Measurements from ENCODE around the gene B3GNT3.

The B3GNT3 gene

GRCh38 chr19:17811103-17811502 is 16.2 kb downstream of the B3GNT3 start:
- H3K27me3 ChIP-seq, result peaks cover 7 to 20% (median 11%) of the 10 kb centered on the region in 11 experiments; a peak in 18 of 22 replicates
- no peaks in the 10 kb centered on the region for H3K9me3 ChIP-seq (replicated peaks in 1 of 11)
- no peak overlapping the region for H3K4me3 ChIP-seq
- H3K9ac ChIP-seq, result no peak overlapping the region
- no peaks in the 10 kb centered on the region for H4K20me1 ChIP-seq
- TF ChIP-seq Cebpa-rat (IDR thresholded peaks at IDR 0.05), result no peak
- H3K4me2 ChIP-seq, result no peak overlapping the region
- 0 out of 22 replicates have a peak, but pooled peaks cover 0 to under 1% (median 0%) of the 10 kb centered on the region in 11 experiments for H3K36me3 ChIP-seq
- no peaks in the 10 kb centered on the region for H3K4me1 ChIP-seq
- H3K27ac ChIP-seq, result no peak overlapping the region

- Histone ChIP-seq H3K27me3 (peaks cover 7 to 20% (median 11%) of the 10 kb centered on the region in 11 experiments; a peak in 18 of 22 replicates), H3K36me3 (0 out of 22 replicates have a peak, but pooled peaks cover 0 to 6% (median 0%) of the 10 kb centered on the region in 11 experiments), H3K9me3 (replicated peaks in 1 of 11) (no peaks in the 10 kb centered on the region), H3K9ac (no peak overlapping the region), H3K4me2 (no peak overlapping the region), H4K20me1 (no peaks in the 10 kb centered on the region), H3K27ac (no peak overlapping the region), H3K4me3 (no peak overlapping the region), H3K4me1 (no peaks in the 10 kb centered on the region)
- no peak for TF ChIP-seq Cebpa-rat (IDR thresholded peaks at IDR 0.05)
These were observed 16.7 kb downstream of the B3GNT3 start for GRCh38 chr19:17811681-17812080.

- TF ChIP-seq Cebpa-rat (IDR thresholded peaks at IDR 0.05), result no peak
These were observed 17.2 kb downstream of the B3GNT3 start for GRCh38 chr19:17812099-17812498.

GRCh38 chr19:17817668-17818363 is 22.9 kb downstream of the B3GNT3 start:
- H3K36me3 ChIP-seq, result peaks cover 0 to 8% (median 0%) of the 10 kb centered on the region in 11 experiments; a peak in 1 of 22 replicates
- H3K27ac ChIP-seq, result no peak overlapping the region
- no peak overlapping the region for H3K9ac ChIP-seq
- no peaks in the 10 kb centered on the region for H3K4me1 ChIP-seq
- peaks cover 0 to 9% (median 0%) of the 10 kb centered on the region in 11 experiments; a peak in 2 of 22 replicates for H4K20me1 ChIP-seq
- no peaks in the 10 kb centered on the region for H3K27me3 ChIP-seq
- no peak overlapping the region for H3K4me3 ChIP-seq
- H3K9me3 ChIP-seq (replicated peaks in 1 of 11), result no peaks in the 10 kb centered on the region
- no peak overlapping the region for H3K4me2 ChIP-seq
- no peak for TF ChIP-seq Cebpa-rat (IDR thresholded peaks at IDR 0.05)

More at GRCh38 chr19:17812099-17812498, 17.2 kb downstream of the B3GNT3 start:
- Histone ChIP-seq H3K27ac (no peak overlapping the region), H4K20me1 (no peaks in the 10 kb centered on the region), H3K4me1 (no peaks in the 10 kb centered on the region), H3K27me3 (peaks cover 7 to 20% (median 11%) of the 10 kb centered on the region in 11 experiments; a peak in 18 of 22 replicates), H3K9ac (no peak overlapping the region), H3K4me2 (no peak overlapping the region), H3K4me3 (no peak overlapping the region), H3K36me3 (0 out of 22 replicates have a peak, but pooled peaks cover 0 to 8% (median 0%) of the 10 kb centered on the region in 11 experiments), H3K9me3 (replicated peaks in 1 of 11) (no peaks in the 10 kb centered on the region)

- no peak within 1 kb of the TSS for H3K9ac ChIP-seq
- no peaks in the 10 kb centered on the region for H3K9me3 ChIP-seq (replicated peaks in 1 of 11)
- H4K20me1 ChIP-seq, result peaks cover 0 to 36% (median 0%) of the 10 kb centered on the region in 11 experiments; a peak in 6 of 22 replicates
- TF ChIP-seq Cebpa-rat (IDR thresholded peaks at IDR 0.05), result no peak
- no peaks in the 10 kb centered on the region for H3K27me3 ChIP-seq
- no peak within 1 kb of the TSS for H3K4me2 ChIP-seq
- H3K27ac ChIP-seq, result no peak within 1 kb of the TSS
- H3K4me3 ChIP-seq, result no peak within 1 kb of the TSS
- no peaks in the 10 kb centered on the region for H3K4me1 ChIP-seq
- peaks cover 0 to 38% (median 12%) of the 10 kb centered on the region in 11 experiments; a peak in 16 of 22 replicates for H3K36me3 ChIP-seq
These were observed 26.3 kb downstream of the B3GNT3 start, which contains the start of gene INSL3 for GRCh38 chr19:17821190-17821589. Gene INSL3 (minus strand): TSS chr19:17821519. CDS start chr19:17821506, 13 bp downstream.

GRCh38 chr19:17824339-17824738 is 29.4 kb downstream of the B3GNT3 start:
- Histone ChIP-seq H3K27me3 (no peaks in the 10 kb centered on the region), H3K9ac (no peak overlapping the region), H3K4me3 (no peak overlapping the region), H3K36me3 (peaks cover 15 to 63% (median 42%) of the 10 kb centered on the region in 11 experiments), H3K9me3 (replicated peaks in 1 of 11) (no peaks in the 10 kb centered on the region), H4K20me1 (peaks cover 0 to 68% (median 0%) of the 10 kb centered on the region in 11 experiments; a peak in 6 of 22 replicates), H3K27ac (no peak overlapping the region), H3K4me2 (no peak overlapping the region), H3K4me1 (peaks cover 0 to 17% (median 3%) of the 10 kb centered on the region in 10 experiments; a peak in 9 of 20 replicates)
- TF ChIP-seq Cebpa-rat (IDR thresholded peaks at IDR 0.05), result no peak

- Histone ChIP-seq H3K9ac (no peak overlapping the region), H3K27ac (no peak overlapping the region; a peak in 1 of 22 replicates), H3K4me3 (no peak overlapping the region), H4K20me1 (peaks cover 0 to 76% (median 0%) of the 10 kb centered on the region in 11 experiments; a peak in 6 of 22 replicates), H3K36me3 (peaks cover 27 to 82% (median 61%) of the 10 kb centered on the region in 11 experiments), H3K27me3 (no peaks in the 10 kb centered on the region), H3K4me2 (no peak overlapping the region), H3K4me1 (peaks cover 0 to 20% (median 3%) of the 10 kb centered on the region in 10 experiments; a peak in 9 of 20 replicates), H3K9me3 (replicated peaks in 1 of 11) (peaks cover 0 to 6% (median 5%) of the 10 kb centered on the region in 11 experiments; a peak in 15 of 22 replicates)
- TF ChIP-seq Cebpa-rat (IDR thresholded peaks at IDR 0.05), result no peak
These were observed 31.6 kb downstream of the B3GNT3 start for GRCh38 chr19:17826508-17827056.

- H3K27me3 ChIP-seq, result no peaks in the 10 kb centered on the region
- no peak for TF ChIP-seq Cebpa-rat (IDR thresholded peaks at IDR 0.05)
- peaks cover 0 to 20% (median 3%) of the 10 kb centered on the region in 10 experiments; a peak in 9 of 20 replicates for H3K4me1 ChIP-seq
- no peak overlapping the region for H3K9ac ChIP-seq
- no peak overlapping the region for H3K27ac ChIP-seq
- no peak overlapping the region for H3K4me2 ChIP-seq
- H3K36me3 ChIP-seq, result peaks cover 55 to 97% (median 90%) of the 10 kb centered on the region in 11 experiments
- no peak overlapping the region for H3K4me3 ChIP-seq
- H4K20me1 ChIP-seq, result peaks cover 0 to 91% (median 0%) of the 10 kb centered on the region in 11 experiments; a peak in 6 of 22 replicates
- H3K9me3 ChIP-seq (replicated peaks in 1 of 11), result peaks cover 0 to 19% (median 8%) of the 10 kb centered on the region in 11 experiments; a peak in 15 of 22 replicates
These were observed 35.1 kb downstream of the B3GNT3 start for GRCh38 chr19:17829855-17830566.
